ENCODE data around the gene HNRNPH2. TPM values are rescaled to one million over a fixed set of nuclear protein-coding genes. Genes with fewer than 3 reads are reported as not detected.

HNRNPH2 gene
- total RNA-seq, 2 donors from 2014 or later = 75.2 to 80.7 TPM

DNA sequence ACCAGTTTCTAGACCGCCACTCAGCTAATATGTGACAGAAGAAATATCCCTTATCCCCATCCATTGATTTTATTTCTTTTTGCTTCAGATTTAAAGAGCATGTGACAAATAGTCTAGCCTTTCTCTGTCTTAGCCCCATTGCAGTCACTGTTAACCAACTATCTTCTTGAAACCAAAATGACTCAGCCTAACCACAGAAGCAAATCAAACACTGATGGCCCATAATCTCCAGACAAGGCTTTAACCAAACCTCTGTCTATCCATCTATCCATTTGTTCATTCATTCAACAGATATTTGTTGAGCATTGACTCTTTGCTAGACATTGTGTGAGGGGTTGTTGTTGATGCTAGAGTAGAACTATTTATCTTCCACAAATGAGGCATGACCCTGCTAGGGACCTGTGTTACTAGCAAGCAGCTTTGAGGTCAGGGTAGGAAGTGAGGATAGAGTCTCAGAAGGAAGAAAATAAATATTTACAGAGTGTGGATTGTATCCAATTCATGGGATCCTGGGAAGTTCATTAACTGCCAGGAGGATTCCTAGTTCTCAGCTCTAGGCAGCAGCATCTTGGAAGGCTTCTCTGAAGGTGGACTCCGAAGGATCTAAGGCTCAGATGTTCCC lies 22.5 kb downstream of the HNRNPH2 start:
- Mint-ChIP-seq H3K27me3 (ENCODE audit: insufficient read depth) (no peaks in the 10 kb centered on the region), H3K27ac (no peak overlapping the region), H3K9me3 (peaks cover 66% of the 10 kb centered on the region), H3K4me3 (no peak overlapping the region), H3K4me1 (no peaks in the 10 kb centered on the region), H3K36me3 (ENCODE audit: low read depth) (peaks cover 55% of the 10 kb centered on the region)
- no peak overlapping the region for H3K9ac ChIP-seq (ENCODE audit: extremely low read depth, low read length, poor library complexity, severe bottlenecking)
- H3K27ac ChIP-seq (ENCODE audit: low read depth, low read length) = no peak overlapping the region
- H3K27me3 ChIP-seq (ENCODE audit: control insufficient read depth, insufficient read depth, low read length, poor library complexity, severe bottlenecking) = no peaks in the 10 kb centered on the region
- H3K4me3 ChIP-seq (ENCODE audit: low read length) = no peak overlapping the region
- H3K4me1 ChIP-seq (ENCODE audit: control insufficient read depth, insufficient read depth, low read length) = no peaks in the 10 kb centered on the region
- DNase-seq = no peak
- WGBS, 2 experiments (ENCODE audit: insufficient coverage in 1 of 2, insufficient read length in 1 of 2) = 83 to 96% methylated on average over 1 to 2 of the region's 2 CpGs
- TF ChIP-seq, protein P1, sequence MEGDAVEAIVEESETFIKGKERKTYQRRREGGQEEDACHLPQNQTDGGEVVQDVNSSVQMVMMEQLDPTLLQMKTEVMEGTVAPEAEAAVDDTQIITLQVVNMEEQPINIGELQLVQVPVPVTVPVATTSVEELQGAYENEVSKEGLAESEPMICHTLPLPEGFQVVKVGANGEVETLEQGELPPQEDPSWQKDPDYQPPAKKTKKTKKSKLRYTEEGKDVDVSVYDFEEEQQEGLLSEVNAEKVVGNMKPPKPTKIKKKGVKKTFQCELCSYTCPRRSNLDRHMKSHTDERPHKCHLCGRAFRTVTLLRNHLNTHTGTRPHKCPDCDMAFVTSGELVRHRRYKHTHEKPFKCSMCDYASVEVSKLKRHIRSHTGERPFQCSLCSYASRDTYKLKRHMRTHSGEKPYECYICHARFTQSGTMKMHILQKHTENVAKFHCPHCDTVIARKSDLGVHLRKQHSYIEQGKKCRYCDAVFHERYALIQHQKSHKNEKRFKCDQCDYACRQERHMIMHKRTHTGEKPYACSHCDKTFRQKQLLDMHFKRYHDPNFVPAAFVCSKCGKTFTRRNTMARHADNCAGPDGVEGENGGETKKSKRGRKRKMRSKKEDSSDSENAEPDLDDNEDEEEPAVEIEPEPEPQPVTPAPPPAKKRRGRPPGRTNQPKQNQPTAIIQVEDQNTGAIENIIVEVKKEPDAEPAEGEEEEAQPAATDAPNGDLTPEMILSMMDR (conservative IDR thresholded peaks at IDR 0.05) = no peak
- peaks cover 9% of the 10 kb centered on the region for H3K36me3 ChIP-seq (ENCODE audit: control insufficient read depth, insufficient read depth, low read length)
- peaks cover 14% of the 10 kb centered on the region for H3K9me3 ChIP-seq (ENCODE audit: control insufficient read depth, low read length)

GRCh38 chrX:101442085-101442484 lies 34.1 kb downstream of the HNRNPH2 start:
- Histone ChIP-seq H3K27me3 (ENCODE audit: control insufficient read depth, insufficient read depth, low read length, poor library complexity, severe bottlenecking) (no peaks in the 10 kb centered on the region), H3K4me1 (ENCODE audit: control insufficient read depth, insufficient read depth, low read length) (no peaks in the 10 kb centered on the region), H3K9ac (ENCODE audit: extremely low read depth, low read length, poor library complexity, severe bottlenecking) (no peak overlapping the region), H3K36me3 (ENCODE audit: control insufficient read depth, insufficient read depth, low read length) (peaks cover 3% of the 10 kb centered on the region), H3K4me3 (ENCODE audit: low read length) (no peak overlapping the region), H3K9me3 (ENCODE audit: control insufficient read depth, low read length) (no peaks in the 10 kb centered on the region), H3K27ac (ENCODE audit: low read depth, low read length) (no peak overlapping the region)
- Mint-ChIP-seq H3K4me3 (no peak overlapping the region), H3K36me3 (ENCODE audit: low read depth) (peaks cover 62% of the 10 kb centered on the region), H3K27me3 (ENCODE audit: insufficient read depth) (no peaks in the 10 kb centered on the region), H3K27ac (no peak overlapping the region), H3K4me1 (no peaks in the 10 kb centered on the region), H3K9me3 (peaks cover 65% of the 10 kb centered on the region)
- WGBS, 2 experiments (ENCODE audit: insufficient coverage in 1 of 2, insufficient read length in 1 of 2) = 100% methylated on average over 1 to 2 of the region's 2 CpGs
- DNase-seq = no peak
- TF ChIP-seq, protein P1 (conservative IDR thresholded peaks at IDR 0.05) = no peak

GRCh38 chrX:101449279-101449678 lies 41.3 kb downstream of the HNRNPH2 start:
- Histone ChIP-seq H3K4me3 (ENCODE audit: low read length) (no peak overlapping the region), H3K36me3 (ENCODE audit: control insufficient read depth, insufficient read depth, low read length) (no peaks in the 10 kb centered on the region), H3K9ac (ENCODE audit: extremely low read depth, low read length, poor library complexity, severe bottlenecking) (no peak overlapping the region), H3K27ac (ENCODE audit: low read depth, low read length) (no peak overlapping the region), H3K4me1 (ENCODE audit: control insufficient read depth, insufficient read depth, low read length) (no peaks in the 10 kb centered on the region), H3K9me3 (ENCODE audit: control insufficient read depth, low read length) (no peaks in the 10 kb centered on the region), H3K27me3 (ENCODE audit: control insufficient read depth, insufficient read depth, low read length, poor library complexity, severe bottlenecking) (no peaks in the 10 kb centered on the region)
- H3K27ac Mint-ChIP-seq = no peak overlapping the region
- peaks cover 28% of the 10 kb centered on the region for H3K36me3 Mint-ChIP-seq (ENCODE audit: low read depth)
- DNase-seq = no peak
- WGBS, 2 experiments (ENCODE audit: insufficient coverage in 1 of 2, insufficient read length in 1 of 2) = 100% methylated on average over 1 of the region's 1 CpG; no CpG with 5 or more reads in 1 of the 2 experiments
- H3K4me1 Mint-ChIP-seq = peaks cover 1% of the 10 kb centered on the region
- peaks cover 45% of the 10 kb centered on the region for H3K9me3 Mint-ChIP-seq
- TF ChIP-seq, protein P1 (conservative IDR thresholded peaks at IDR 0.05) = no peak
- no peak overlapping the region for H3K4me3 Mint-ChIP-seq
- H3K27me3 Mint-ChIP-seq (ENCODE audit: insufficient read depth) = no peaks in the 10 kb centered on the region

Measured in endodermal cell (in vitro differentiated cells).